GM23338 (cell line): ENCODE measurements around the gene DACT2. TPM values are rescaled to one million over a fixed set of nuclear protein-coding genes. Genes with fewer than 3 reads are reported as not detected.
"Not testable (repeated sequence)": the region's sequence is repeated elsewhere in the genome, so short reads cannot be mapped to it uniquely, and the experiment has no call there.

Source experiments
- ATAC-seq: fragments of 200-7000 bp; cut with Tn5 transposase; 3 replicates; pipeline ENCODE4 v1.9.1; 2020
- DNase-seq: peaks from one replicate; pipeline ENCODE4 v3.0.0-alpha.2; 2015; ENCODE audit warnings: low spot score
- H2AFZ ChIP-seq: fragments of 200-600 bp; sonication (generic); 2 replicates; pipeline ENCODE4 v1.8.0; 2016; ENCODE audit warnings: antibody characterized with exemption, mild to moderate bottlenecking, moderate library complexity
- H3F3A ChIP-seq: fragments of 200-600 bp; sonication (generic); replicated peaks from 2 replicates; pipeline ENCODE4 v1.8.0; 2017; ENCODE audit warnings: antibody characterized with exemption, mixed run types, low read depth
- H3K27ac ChIP-seq: fragments of 200-600 bp; sonication (generic); 2 replicates; pipeline ENCODE4 v1.6.1; 2016; ENCODE audit warnings: low read depth
- H3K27me3 ChIP-seq: fragments of 200-600 bp; sonication (generic); 2 replicates; pipeline ENCODE4 v1.8.0; 2016; ENCODE audit warnings: mild to moderate bottlenecking, mixed run types, moderate library complexity; ENCODE audit not compliant: insufficient read depth
- H3K36me3 ChIP-seq: fragments of 200-600 bp; sonication (generic); 2 replicates; pipeline ENCODE4 v1.8.0; 2016; ENCODE audit warnings: mild to moderate bottlenecking; ENCODE audit not compliant: insufficient read depth
- H3K4me1 ChIP-seq: fragments of 200-600 bp; sonication (generic); 2 replicates; pipeline ENCODE4 v1.8.0; 2016; ENCODE audit warnings: mild to moderate bottlenecking, moderate library complexity; ENCODE audit not compliant: insufficient read depth
- H3K4me2 ChIP-seq: fragments of 200-600 bp; sonication (generic); 2 replicates; pipeline ENCODE4 v1.7.1; 2017; ENCODE audit warnings: mixed run types
- H3K4me3 ChIP-seq: fragments of 200-600 bp; sonication (generic); 2 replicates; pipeline ENCODE4 v1.6.1; 2016; ENCODE audit warnings: mixed run types
- H3K79me2 ChIP-seq: fragments of 200-600 bp; sonication (generic); replicated peaks from 2 replicates; pipeline ENCODE4 v1.8.0; 2017; ENCODE audit warnings: mild to moderate bottlenecking; ENCODE audit not compliant: insufficient read depth
- H3K9me2 ChIP-seq: fragments of 200-600 bp; sonication (generic); 2 replicates; pipeline ENCODE4 v1.8.0; 2017; ENCODE audit not compliant: insufficient read depth
- H4K20me1 ChIP-seq: fragments of 200-600 bp; sonication (generic); replicated peaks from 2 replicates; pipeline ENCODE4 v1.8.0; 2017; ENCODE audit warnings: mild to moderate bottlenecking; ENCODE audit not compliant: insufficient read depth
- H3K27ac Mint-ChIP-seq: 2 replicates; pipeline ENCODE4 v1.8.0; 2020; ENCODE audit warnings: inconsistent platforms, mild to moderate bottlenecking, moderate library complexity, mixed read lengths
- H3K27me3 Mint-ChIP-seq: 3 replicates; pipeline ENCODE4 v1.8.0; 2022; ENCODE audit warnings: low read depth, mild to moderate bottlenecking, moderate library complexity, mixed read lengths, inconsistent platforms; ENCODE audit not compliant: insufficient read depth, poor library complexity
- H3K36me3 Mint-ChIP-seq: 3 replicates; pipeline ENCODE4 v1.8.0; 2021; ENCODE audit warnings: low read depth, mild to moderate bottlenecking, inconsistent platforms, moderate library complexity, mixed read lengths
- H3K4me1 Mint-ChIP-seq: 3 replicates; pipeline ENCODE4 v1.8.0; 2020; ENCODE audit warnings: mild to moderate bottlenecking, inconsistent platforms, mixed read lengths
- H3K4me3 Mint-ChIP-seq: 3 replicates; pipeline ENCODE4 v1.8.0; 2021; ENCODE audit warnings: moderate library complexity, mild to moderate bottlenecking, inconsistent platforms, mixed read lengths
- H3K9me3 Mint-ChIP-seq: 3 replicates; pipeline ENCODE4 v1.8.0; 2020; ENCODE audit warnings: moderate library complexity, mild to moderate bottlenecking, inconsistent platforms, mixed read lengths
- EZH2phosphoT487 ChIP-seq: fragments of 200-600 bp; sonication (generic); IDR thresholded peaks from one replicate; pipeline ENCODE4 v1.8.1; 2018; ENCODE audit warnings: antibody characterized with exemption; ENCODE audit not compliant: unreplicated experiment
- JUNB ChIP-seq: IDR thresholded peaks from one replicate; pipeline ENCODE4 v1.6.1; 2016; ENCODE audit warnings: antibody characterized with exemption; ENCODE audit not compliant: unreplicated experiment
- NANOG ChIP-seq: IDR thresholded peaks from 2 replicates; pipeline ENCODE4 v1.6.1; 2016; ENCODE audit warnings: antibody characterized with exemption, borderline replicate concordance
- STAT1 ChIP-seq: IDR thresholded peaks from one replicate; pipeline ENCODE4 v1.6.1; 2016; ENCODE audit warnings: antibody characterized with exemption; ENCODE audit not compliant: unreplicated experiment
- ZNF331 ChIP-seq: fragments of 250-450 bp; sonication (Bioruptor Pico); IDR thresholded peaks from 2 replicates; pipeline ENCODE4 v1.5.0; 2020; ENCODE audit warnings: low read depth, mild to moderate bottlenecking, moderate library complexity
- polyA plus RNA-seq: library from polyadenylated mRNA; unstranded; fragments of >200 nt; fragmentation: Nextera tagmentation; extraction: Ambion mirVana; gene quantifications from 2 replicates; pipeline ENCODE4 v1.2.1, GENCODE V29; 2016
- total RNA-seq: library from RNA; depleted of rRNA; stranded (reverse); fragments of >200 nt; shearing (Covaris generic); gene quantifications from 2 replicates; pipeline ENCODE4 v1.2.3, GENCODE V29; 2014
- TF ChIP-seq, protein P1 (sequence below): IDR thresholded peaks from 2 replicates; pipeline ENCODE4 v1.6.1; 2016; ENCODE audit warnings: antibody characterized with exemption
- TF ChIP-seq, protein P2 (sequence below), 2 experiments: fragments of 200-600 bp in 1 of 2; sonication (generic) in 1 of 2; conservative IDR thresholded peaks; 2 replicates each; pipeline versions ENCODE4 v1.5.1 to v1.6.1; 2016 to 2017; ENCODE audit warnings: antibody characterized with exemption in 2 of 2, low read depth in 2 of 2, mild to moderate bottlenecking in 2 of 2, moderate library complexity in 1 of 2

Gene DACT2
- total and polyA plus RNA-seq, 2 experiments from 2014 or later = 1.8 to 10.6 TPM

DNA sequence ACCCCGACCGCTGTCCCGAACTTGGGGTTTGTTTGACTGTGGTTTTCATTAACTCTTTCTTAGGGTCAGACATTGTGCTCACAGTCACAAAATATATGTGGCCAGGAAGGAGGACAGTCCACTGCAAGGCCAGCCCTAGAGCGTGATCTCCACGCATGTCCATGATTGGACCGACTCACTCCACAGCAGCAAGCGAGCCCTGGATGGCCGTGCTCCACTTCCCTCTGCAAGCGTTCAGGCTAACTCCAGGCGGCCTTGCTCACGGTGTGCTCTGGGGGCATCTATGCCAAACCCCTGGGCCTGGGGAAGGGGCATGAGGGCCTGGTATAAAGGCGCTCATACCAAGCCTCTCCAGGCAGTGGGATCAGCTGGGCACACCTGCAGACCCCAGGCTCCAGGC, 5.6 kb downstream of the DACT2 start (continued):
- no peak for TF ChIP-seq NANOG
- no peak for TF ChIP-seq STAT1
- TF ChIP-seq, protein P1, sequence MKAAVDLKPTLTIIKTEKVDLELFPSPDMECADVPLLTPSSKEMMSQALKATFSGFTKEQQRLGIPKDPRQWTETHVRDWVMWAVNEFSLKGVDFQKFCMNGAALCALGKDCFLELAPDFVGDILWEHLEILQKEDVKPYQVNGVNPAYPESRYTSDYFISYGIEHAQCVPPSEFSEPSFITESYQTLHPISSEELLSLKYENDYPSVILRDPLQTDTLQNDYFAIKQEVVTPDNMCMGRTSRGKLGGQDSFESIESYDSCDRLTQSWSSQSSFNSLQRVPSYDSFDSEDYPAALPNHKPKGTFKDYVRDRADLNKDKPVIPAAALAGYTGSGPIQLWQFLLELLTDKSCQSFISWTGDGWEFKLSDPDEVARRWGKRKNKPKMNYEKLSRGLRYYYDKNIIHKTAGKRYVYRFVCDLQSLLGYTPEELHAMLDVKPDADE = no peak
- TF ChIP-seq JUNB = no peak
- TF ChIP-seq, protein P2, sequence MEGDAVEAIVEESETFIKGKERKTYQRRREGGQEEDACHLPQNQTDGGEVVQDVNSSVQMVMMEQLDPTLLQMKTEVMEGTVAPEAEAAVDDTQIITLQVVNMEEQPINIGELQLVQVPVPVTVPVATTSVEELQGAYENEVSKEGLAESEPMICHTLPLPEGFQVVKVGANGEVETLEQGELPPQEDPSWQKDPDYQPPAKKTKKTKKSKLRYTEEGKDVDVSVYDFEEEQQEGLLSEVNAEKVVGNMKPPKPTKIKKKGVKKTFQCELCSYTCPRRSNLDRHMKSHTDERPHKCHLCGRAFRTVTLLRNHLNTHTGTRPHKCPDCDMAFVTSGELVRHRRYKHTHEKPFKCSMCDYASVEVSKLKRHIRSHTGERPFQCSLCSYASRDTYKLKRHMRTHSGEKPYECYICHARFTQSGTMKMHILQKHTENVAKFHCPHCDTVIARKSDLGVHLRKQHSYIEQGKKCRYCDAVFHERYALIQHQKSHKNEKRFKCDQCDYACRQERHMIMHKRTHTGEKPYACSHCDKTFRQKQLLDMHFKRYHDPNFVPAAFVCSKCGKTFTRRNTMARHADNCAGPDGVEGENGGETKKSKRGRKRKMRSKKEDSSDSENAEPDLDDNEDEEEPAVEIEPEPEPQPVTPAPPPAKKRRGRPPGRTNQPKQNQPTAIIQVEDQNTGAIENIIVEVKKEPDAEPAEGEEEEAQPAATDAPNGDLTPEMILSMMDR (conservative IDR thresholded peaks at IDR 0.05; ENCODE audit: low read depth in 2 of 2) = no peak

DNA sequence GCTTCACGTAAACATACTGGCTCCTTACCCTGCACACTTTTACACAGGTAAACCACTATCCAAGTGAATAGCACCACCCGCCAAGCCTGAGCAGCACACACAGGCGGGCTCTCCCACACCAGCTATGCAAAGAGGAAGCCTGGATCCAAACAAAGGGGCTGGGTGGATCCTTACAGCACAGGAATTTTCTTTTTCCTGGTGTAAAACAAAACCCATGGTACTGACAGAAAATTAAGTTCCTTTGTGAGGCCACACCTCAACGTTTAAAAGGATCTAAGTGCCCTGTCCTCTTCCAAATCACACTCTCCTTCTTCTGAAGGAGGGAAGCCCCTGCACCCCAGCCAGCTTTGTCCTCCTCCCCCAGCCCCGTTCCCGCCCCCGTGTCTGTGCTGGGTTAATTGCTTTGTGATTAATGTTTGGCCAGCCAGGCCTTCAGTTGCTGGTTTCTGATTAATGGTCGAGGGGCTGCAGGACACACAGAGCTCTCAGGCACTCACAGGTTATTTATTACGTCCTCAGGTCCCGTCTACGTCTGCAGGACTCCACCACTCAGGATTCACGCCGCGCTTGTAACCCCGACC, 6.1 kb downstream of the DACT2 start:
- peak; percentile 92 for ATAC-seq
- Mint-ChIP-seq H3K4me3 (peak overlapping the region; percentile 11; the same call in 2 of the 3 replicates), H3K36me3 (no peaks in the 10 kb centered on the region; the same call in 2 of the 3 replicates), H3K27ac (peak overlapping the region; percentile 92), H3K9me3 (no peaks in the 10 kb centered on the region), H3K27me3 (peaks cover 20% of the 10 kb centered on the region), H3K4me1 (peaks cover 36% of the 10 kb centered on the region)
- Histone ChIP-seq H3K9me2 (no peaks in the 10 kb centered on the region), H2AFZ (peak overlapping the region; percentile 5), H3K27me3 (peaks cover 4% of the 10 kb centered on the region), H3K4me3 (no peak overlapping the region), H3K27ac (peak overlapping the region; percentile 93), H3K4me2 (peak overlapping the region; percentile 53), H3K36me3 (no peaks in the 10 kb centered on the region), H4K20me1 (no peaks in the 10 kb centered on the region), H3K79me2 (no peaks in the 10 kb centered on the region; the same call in 1 of the 2 replicates), H3K4me1 (peaks cover 14% of the 10 kb centered on the region), H3F3A (no peaks in the 10 kb centered on the region)
- TF ChIP-seq, protein P1 = no peak
- TF ChIP-seq EZH2phosphoT487 (no peak), ZNF331 (CRISPR knock-in tag) (no peak), JUNB (no peak)
- DNase-seq = peak; percentile 78

DNA sequence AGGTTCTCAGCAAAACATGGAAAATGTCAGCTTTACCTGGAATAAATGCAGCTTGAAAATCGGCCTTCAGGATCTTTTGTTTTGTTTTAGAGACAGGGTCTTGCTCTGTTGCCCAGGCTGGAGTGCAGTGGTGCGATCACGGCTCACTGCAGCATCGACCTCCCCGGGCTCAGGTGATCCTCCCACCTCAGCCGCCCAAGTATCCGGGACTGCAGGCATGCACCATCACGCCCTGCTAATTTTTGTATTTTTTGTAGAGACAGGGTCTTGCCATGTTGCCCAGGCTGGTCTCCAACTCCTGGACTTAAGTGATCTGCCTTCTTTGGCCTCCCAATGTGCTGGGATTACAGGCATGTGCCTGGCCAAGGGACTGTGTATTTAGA, 7.5 kb downstream of the DACT2 start:
- not testable (repeated sequence) for H3K9me3 Mint-ChIP-seq, DNase-seq, H3K4me3 ChIP-seq, H3K79me2 ChIP-seq, H3K9me2 ChIP-seq, H4K20me1 ChIP-seq, H2AFZ ChIP-seq, H3K4me2 ChIP-seq, ATAC-seq, H3K36me3 ChIP-seq, H3K27me3 ChIP-seq, H3K36me3 Mint-ChIP-seq, H3F3A ChIP-seq, H3K4me3 Mint-ChIP-seq
- peaks cover 14% of the 10 kb centered on the region for H3K27me3 Mint-ChIP-seq
- Histone ChIP-seq H3K4me1 (peaks cover 14% of the 10 kb centered on the region), H3K27ac (peak overlapping the region; percentile 74; the same call in 1 of the 2 replicates)
- H3K27ac Mint-ChIP-seq = peak overlapping the region; percentile 65; the same call in 1 of the 2 replicates
- peaks cover 30% of the 10 kb centered on the region for H3K4me1 Mint-ChIP-seq
